ENCODE measurements around the gene COA3. TPM values are rescaled to one million over a fixed set of nuclear protein-coding genes. Genes with fewer than 3 reads are reported as not detected.
A peak's percentile ranks its signal among the peaks of the same experiment; 100 is the strongest.

COA3 gene
- total RNA-seq, 1 experiment from 2014 or later, result 64.1 TPM

GRCh38 chr17:42759982-42760651 is 38.4 kb downstream of the COA3 start:
- Histone ChIP-seq H3K9ac (ENCODE audit: low read length) (no peak overlapping the region), H4K20me1 (ENCODE audit: insufficient read depth, low read depth, low read length) (no peaks in the 10 kb centered on the region), H3K9me3 (ENCODE audit: low read length) (no peaks in the 10 kb centered on the region), H3K4me2 (ENCODE audit: low read depth, low read length, poor library complexity, severe bottlenecking) (no peak overlapping the region), H3K79me2 (ENCODE audit: low read length) (no peaks in the 10 kb centered on the region), H3K4me3 (ENCODE audit: low read length) (no peak overlapping the region), H3K36me3 (ENCODE audit: insufficient read depth, low read length) (no peaks in the 10 kb centered on the region), H3K27me3 (ENCODE audit: low read length) (no peaks in the 10 kb centered on the region), H2AFZ (ENCODE audit: low read length) (no peak overlapping the region), H3K4me1 (ENCODE audit: low read length) (peaks cover 8% of the 10 kb centered on the region; the same call in 1 of the 2 replicates), H3K9me2 (replicated peaks; ENCODE audit: insufficient read depth, low read length) (no peaks in the 10 kb centered on the region), H3K27ac (ENCODE audit: low read length) (no peak overlapping the region)
- no peak for DNase-seq

- Histone ChIP-seq H3K27me3 (ENCODE audit: low read length) (no peaks in the 10 kb centered on the region), H3K36me3 (ENCODE audit: insufficient read depth, low read length) (no peaks in the 10 kb centered on the region), H3K27ac (ENCODE audit: low read length) (no peak overlapping the region), H3K79me2 (ENCODE audit: low read length) (no peaks in the 10 kb centered on the region), H3K4me2 (ENCODE audit: low read depth, low read length, poor library complexity, severe bottlenecking) (no peak overlapping the region), H2AFZ (ENCODE audit: low read length) (no peak overlapping the region), H3K9me3 (ENCODE audit: low read length) (no peaks in the 10 kb centered on the region), H3K4me1 (ENCODE audit: low read length) (peaks cover 8% of the 10 kb centered on the region; the same call in 1 of the 2 replicates), H4K20me1 (ENCODE audit: insufficient read depth, low read depth, low read length) (no peaks in the 10 kb centered on the region), H3K9ac (ENCODE audit: low read length) (no peak overlapping the region), H3K9me2 (replicated peaks; ENCODE audit: insufficient read depth, low read length) (no peaks in the 10 kb centered on the region), H3K4me3 (ENCODE audit: low read length) (no peak overlapping the region)
- no peak for DNase-seq
Measured at GRCh38 chr17:42754782-42755181, 43.7 kb downstream of the COA3 start.

- H3K4me1 ChIP-seq (ENCODE audit: low read length), result peaks cover 9% of the 10 kb centered on the region
- no peaks in the 10 kb centered on the region for H3K27me3 ChIP-seq (ENCODE audit: low read length)
- H3K9ac ChIP-seq (ENCODE audit: low read length), result no peak overlapping the region
- no peak overlapping the region for H2AFZ ChIP-seq (ENCODE audit: low read length)
- H3K9me2 ChIP-seq (replicated peaks; ENCODE audit: insufficient read depth, low read length), result no peaks in the 10 kb centered on the region
- H3K27ac ChIP-seq (ENCODE audit: low read length), result no peak overlapping the region
- peak; percentile 34 for DNase-seq
- no peaks in the 10 kb centered on the region for H3K9me3 ChIP-seq (ENCODE audit: low read length)
- H3K79me2 ChIP-seq (ENCODE audit: low read length), result no peaks in the 10 kb centered on the region
- H4K20me1 ChIP-seq (ENCODE audit: insufficient read depth, low read depth, low read length), result no peaks in the 10 kb centered on the region
- no peak overlapping the region for H3K4me2 ChIP-seq (ENCODE audit: low read depth, low read length, poor library complexity, severe bottlenecking)
- H3K36me3 ChIP-seq (ENCODE audit: insufficient read depth, low read length), result no peaks in the 10 kb centered on the region
- H3K4me3 ChIP-seq (ENCODE audit: low read length), result no peak overlapping the region
Measured at GRCh38 chr17:42751628-42752027, 46.9 kb downstream of the COA3 start.

GRCh38 chr17:42750739-42751344 is 47.7 kb downstream of the COA3 start:
- H2AFZ ChIP-seq (ENCODE audit: low read length), result 0 out of 2 replicates have a peak overlapping the region, but pooled peaks have one; percentile 34
- no peaks in the 10 kb centered on the region for H3K79me2 ChIP-seq (ENCODE audit: low read length)
- no peak overlapping the region for H3K27ac ChIP-seq (ENCODE audit: low read length)
- no peaks in the 10 kb centered on the region for H3K9me3 ChIP-seq (ENCODE audit: low read length)
- peaks cover 9% of the 10 kb centered on the region for H3K4me1 ChIP-seq (ENCODE audit: low read length)
- DNase-seq, result peak; percentile 24
- H4K20me1 ChIP-seq (ENCODE audit: insufficient read depth, low read depth, low read length), result no peaks in the 10 kb centered on the region
- no peak overlapping the region for H3K4me2 ChIP-seq (ENCODE audit: low read depth, low read length, poor library complexity, severe bottlenecking)
- no peaks in the 10 kb centered on the region for H3K36me3 ChIP-seq (ENCODE audit: insufficient read depth, low read length)
- H3K27me3 ChIP-seq (ENCODE audit: low read length), result no peaks in the 10 kb centered on the region
- no peaks in the 10 kb centered on the region for H3K9me2 ChIP-seq (replicated peaks; ENCODE audit: insufficient read depth, low read length)
- no peak overlapping the region for H3K4me3 ChIP-seq (ENCODE audit: low read length)
- H3K9ac ChIP-seq (ENCODE audit: low read length), result no peak overlapping the region

GRCh38 chr17:42748908-42749798 is 49.4 kb downstream of the COA3 start:
- Histone ChIP-seq H3K36me3 (ENCODE audit: insufficient read depth, low read length) (no peaks in the 10 kb centered on the region), H3K9ac (ENCODE audit: low read length) (no peak overlapping the region), H3K4me1 (ENCODE audit: low read length) (peaks cover 15% of the 10 kb centered on the region), H2AFZ (ENCODE audit: low read length) (no peak overlapping the region), H3K4me3 (ENCODE audit: low read length) (no peak overlapping the region), H3K79me2 (ENCODE audit: low read length) (peaks cover 6% of the 10 kb centered on the region), H3K9me3 (ENCODE audit: low read length) (no peaks in the 10 kb centered on the region), H3K4me2 (ENCODE audit: low read depth, low read length, poor library complexity, severe bottlenecking) (no peak overlapping the region), H3K9me2 (replicated peaks; ENCODE audit: insufficient read depth, low read length) (no peaks in the 10 kb centered on the region), H3K27ac (ENCODE audit: low read length) (no peak overlapping the region), H3K27me3 (ENCODE audit: low read length) (no peaks in the 10 kb centered on the region), H4K20me1 (ENCODE audit: insufficient read depth, low read depth, low read length) (no peaks in the 10 kb centered on the region)
- peak; percentile 24 for DNase-seq

- Histone ChIP-seq H3K9ac (ENCODE audit: low read length) (no peak overlapping the region), H3K4me1 (ENCODE audit: low read length) (peaks cover 23% of the 10 kb centered on the region), H3K9me3 (ENCODE audit: low read length) (no peaks in the 10 kb centered on the region), H3K27ac (ENCODE audit: low read length) (no peak overlapping the region), H3K27me3 (ENCODE audit: low read length) (no peaks in the 10 kb centered on the region), H4K20me1 (ENCODE audit: insufficient read depth, low read depth, low read length) (no peaks in the 10 kb centered on the region), H2AFZ (ENCODE audit: low read length) (no peak overlapping the region), H3K79me2 (ENCODE audit: low read length) (peaks cover 14% of the 10 kb centered on the region), H3K9me2 (replicated peaks; ENCODE audit: insufficient read depth, low read length) (no peaks in the 10 kb centered on the region), H3K4me3 (ENCODE audit: low read length) (no peak overlapping the region), H3K36me3 (ENCODE audit: insufficient read depth, low read length) (no peaks in the 10 kb centered on the region), H3K4me2 (ENCODE audit: low read depth, low read length, poor library complexity, severe bottlenecking) (no peak overlapping the region)
- peak; percentile 24 for DNase-seq
Measured at GRCh38 chr17:42748202-42748907, 50.1 kb downstream of the COA3 start.
